CD4-positive, alpha-beta T cell treated with Interleukin-1 beta for 1 hour (primary cell): Measurements from ENCODE around the gene UGT1A6.

Experiments used
- DNase-seq, 2 donors: peaks; one replicate each; pipeline ENCODE4 v3.0.0-alpha.2; 2020 to 2022

UGT1A6 gene

GRCh38 chr2:233803292-233803911 is 110.7 kb downstream of the UGT1A6 start:
- no peak for DNase-seq

DNA sequence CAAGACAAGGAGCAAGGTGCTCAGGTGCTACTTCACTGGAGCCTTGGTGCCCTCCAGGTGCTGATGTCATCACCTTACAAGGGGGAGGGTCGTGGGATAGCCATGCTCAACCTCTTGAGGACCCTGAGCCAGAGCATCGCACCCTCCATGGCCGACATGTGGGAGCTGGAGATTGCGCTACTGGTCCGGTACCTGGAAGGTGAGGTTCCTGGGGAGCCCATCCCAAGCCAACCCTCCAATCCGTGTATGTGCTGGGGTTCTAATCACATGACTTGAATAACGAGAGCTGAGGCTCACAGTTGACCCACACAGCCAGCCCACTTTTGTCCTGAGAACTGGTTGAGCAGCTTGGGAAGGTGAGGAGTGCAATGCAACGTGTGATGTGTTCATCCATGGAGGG is 111.3 kb downstream of the UGT1A6 start:
- no peak for DNase-seq

- DNase-seq, result no peak
Observed at GRCh38 chr2:233807215-233807865, 114.7 kb downstream of the UGT1A6 start.

- no peak for DNase-seq
Observed at GRCh38 chr2:233807966-233808935, 115.6 kb downstream of the UGT1A6 start.

DNA sequence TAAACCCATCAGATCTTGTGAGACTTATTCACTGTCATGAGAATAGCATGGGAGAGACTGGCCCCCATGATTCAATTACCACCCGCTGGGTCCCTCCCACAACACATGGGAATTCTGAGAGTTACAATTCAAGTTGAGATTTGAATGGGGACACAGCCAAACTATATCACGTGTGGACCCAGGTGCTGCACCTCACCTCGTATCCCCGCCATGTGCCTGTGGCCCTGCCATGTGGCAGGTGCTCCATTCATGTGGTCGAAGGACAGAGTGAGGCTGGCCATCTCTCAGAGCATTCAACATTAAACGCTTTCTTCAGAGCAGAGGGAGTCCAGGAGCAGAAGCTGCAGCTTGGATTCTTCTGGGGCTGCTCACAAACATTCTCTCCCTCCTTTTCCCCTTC is 117.7 kb downstream of the UGT1A6 start:
- no peak for DNase-seq

GRCh38 chr2:233811087-233811486 is 118.4 kb downstream of the UGT1A6 start:
- DNase-seq, result no peak

DNA sequence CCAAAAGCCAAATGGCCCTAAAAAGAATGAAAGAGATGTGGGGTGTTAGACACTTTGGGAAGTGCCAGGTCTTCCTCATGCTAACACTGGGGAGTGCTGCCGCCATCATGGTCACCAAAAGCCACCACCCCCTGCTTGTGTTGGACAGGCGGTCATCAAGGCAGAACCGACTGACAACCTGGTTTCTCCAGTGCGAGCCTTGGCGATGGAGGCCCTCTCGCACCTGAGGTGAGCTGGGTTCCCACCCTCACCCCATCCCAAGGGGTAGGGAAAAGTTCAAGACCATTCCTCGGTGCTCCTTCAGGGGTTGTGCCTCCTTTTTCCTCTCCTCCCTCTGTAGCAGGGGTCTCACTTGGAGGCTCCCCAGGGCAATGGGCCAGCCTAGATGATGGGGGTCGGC is 119.0 kb downstream of the UGT1A6 start:
- DNase-seq, result no peak

GRCh38 chr2:233813236-233814055 is 120.8 kb downstream of the UGT1A6 start:
- no peak for DNase-seq

GRCh38 chr2:233814056-233814835 is 121.6 kb downstream of the UGT1A6 start:
- no peak for DNase-seq

- no peak for DNase-seq
Observed at GRCh38 chr2:233815861-233816260, 123.2 kb downstream of the UGT1A6 start.

DNA sequence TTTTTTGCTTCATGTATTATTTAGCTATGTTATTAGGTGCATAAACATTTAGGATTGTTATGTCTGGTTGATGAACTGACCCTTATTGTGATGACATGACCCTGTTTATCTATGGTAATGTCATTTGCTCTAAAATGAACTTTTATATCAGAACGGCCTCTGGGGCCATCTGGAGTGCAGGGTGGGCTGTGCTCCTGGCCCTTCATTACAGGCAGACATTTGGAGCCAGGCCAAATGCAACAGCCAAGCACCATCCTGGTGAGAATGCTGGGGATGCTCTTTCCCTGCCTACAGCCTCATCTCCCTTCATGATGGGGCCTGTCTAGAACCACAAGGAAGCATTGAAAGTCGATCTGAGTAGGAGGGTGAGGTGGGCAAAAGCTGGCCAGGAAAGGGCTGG is 123.6 kb downstream of the UGT1A6 start:
- no peak for DNase-seq

DNA sequence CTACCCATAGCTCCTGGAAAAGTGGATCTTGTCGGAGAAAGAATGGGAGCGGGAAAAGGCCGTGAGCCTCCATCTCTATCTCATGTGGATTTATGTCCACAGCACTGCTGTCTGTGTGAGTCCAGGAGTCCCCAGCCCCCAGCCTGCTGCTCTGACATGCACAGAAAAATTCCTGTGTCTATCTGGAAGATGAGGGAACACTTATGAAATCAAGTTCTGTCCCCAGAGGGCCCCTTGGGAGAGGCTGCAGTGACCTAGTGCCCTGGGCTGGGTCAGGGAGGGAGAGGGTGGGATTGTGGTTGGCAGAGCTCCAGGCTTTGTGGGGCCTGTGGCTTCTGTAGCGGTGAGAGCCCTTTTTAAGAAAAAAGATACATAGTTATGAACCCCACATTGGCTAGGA is 124.1 kb downstream of the UGT1A6 start:
- no peak for DNase-seq

GRCh38 chr2:233817361-233817911 is 124.7 kb downstream of the UGT1A6 start:
- no peak for DNase-seq

GRCh38 chr2:233817995-233818638 is 125.4 kb downstream of the UGT1A6 start:
- no peak for DNase-seq

DNA sequence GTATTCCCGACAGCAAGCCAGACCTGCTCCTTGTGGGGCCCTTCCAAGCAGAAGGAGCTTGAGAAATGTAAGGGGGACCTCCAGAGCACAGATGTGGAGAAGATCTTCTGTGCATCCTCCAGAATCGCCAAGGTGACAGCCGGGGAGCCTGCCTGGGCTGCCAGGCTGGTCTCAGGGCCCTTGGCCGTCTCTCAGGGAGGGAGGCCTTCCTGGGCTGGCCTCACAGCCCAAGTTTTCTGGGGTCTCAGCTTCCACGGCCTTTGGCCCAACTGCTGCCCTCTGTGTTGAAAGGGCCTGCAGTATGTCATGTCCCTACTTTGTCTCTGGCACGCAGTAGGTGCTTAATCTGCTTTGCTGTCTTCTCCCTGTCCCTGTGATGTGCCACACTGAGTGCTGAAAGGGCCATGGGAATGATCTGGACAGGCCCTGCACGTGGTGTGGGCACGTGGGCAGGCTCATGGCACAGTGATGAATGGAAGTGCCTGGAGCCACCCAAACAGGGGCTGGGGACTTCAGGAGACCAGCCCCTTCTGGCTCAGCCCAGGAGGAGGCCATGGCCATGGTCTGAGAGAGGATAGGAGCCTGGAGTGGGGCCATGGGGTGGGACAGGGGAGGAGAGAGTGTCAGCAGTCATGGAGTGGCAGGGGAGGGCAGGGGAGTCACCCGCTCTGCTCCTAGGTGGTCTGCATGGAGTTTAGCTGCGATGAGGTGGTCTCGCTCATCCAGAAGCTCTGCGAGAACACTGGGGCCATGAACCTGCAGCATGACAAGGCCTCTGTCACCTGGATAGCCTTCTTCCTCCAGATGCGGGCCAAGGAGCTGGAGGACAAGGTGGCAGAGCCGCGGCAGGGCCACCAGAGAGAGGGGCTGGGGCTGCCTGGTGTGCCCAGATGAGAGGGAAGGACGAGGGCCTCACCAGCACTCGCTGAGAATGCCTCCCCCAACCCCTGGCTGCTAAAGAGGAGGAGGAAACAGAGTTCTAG is 126.2 kb downstream of the UGT1A6 start:
- no peak for DNase-seq

DNA sequence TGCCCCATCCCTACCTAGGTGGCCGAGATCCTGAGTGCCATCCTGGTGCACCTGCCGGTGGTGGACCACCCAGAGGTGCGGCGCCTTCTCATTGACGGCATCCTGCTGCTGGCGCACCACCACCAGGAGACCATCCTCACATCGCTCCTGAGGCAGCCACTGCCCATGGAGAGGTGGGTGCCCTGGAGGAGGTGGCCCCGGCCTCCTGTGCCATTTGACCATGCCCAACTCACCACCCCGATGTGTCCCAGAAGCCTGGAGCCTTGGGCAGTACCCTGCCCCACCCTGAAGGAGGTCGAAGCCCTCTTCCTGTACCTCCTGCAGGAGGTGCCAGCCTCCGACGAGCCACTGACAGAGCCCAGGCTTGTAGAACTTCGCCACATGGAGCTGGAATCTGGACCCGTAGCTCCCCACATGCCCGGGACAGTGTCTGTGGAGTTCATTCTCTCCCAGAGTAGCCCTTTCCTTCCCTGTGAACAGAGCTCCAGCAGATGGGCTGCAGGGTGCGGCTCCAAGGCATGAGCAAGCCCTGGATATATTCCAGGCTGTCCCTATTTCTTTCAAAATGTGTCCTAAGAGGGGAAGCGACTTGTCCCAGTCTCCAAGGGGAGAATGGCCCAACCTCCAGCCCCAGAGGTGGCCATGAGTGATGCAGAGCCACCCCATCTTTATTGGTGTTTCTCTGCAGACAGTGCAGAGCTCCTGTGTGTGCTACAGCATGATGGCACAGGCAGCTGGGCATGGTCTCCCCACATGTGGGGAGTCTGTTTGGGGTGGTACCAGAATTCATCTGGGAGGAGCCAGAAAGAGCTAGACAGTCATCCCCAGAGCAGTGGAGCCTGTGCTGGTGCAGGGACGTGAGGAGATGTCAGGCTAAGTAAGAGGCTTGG is 127.4 kb downstream of the UGT1A6 start:
- DNase-seq, result no peak

- DNase-seq, result no peak
Observed at GRCh38 chr2:233820774-233821105, 128.1 kb downstream of the UGT1A6 start.

GRCh38 chr2:233821196-233821595 is 128.5 kb downstream of the UGT1A6 start:
- no peak for DNase-seq

DNA sequence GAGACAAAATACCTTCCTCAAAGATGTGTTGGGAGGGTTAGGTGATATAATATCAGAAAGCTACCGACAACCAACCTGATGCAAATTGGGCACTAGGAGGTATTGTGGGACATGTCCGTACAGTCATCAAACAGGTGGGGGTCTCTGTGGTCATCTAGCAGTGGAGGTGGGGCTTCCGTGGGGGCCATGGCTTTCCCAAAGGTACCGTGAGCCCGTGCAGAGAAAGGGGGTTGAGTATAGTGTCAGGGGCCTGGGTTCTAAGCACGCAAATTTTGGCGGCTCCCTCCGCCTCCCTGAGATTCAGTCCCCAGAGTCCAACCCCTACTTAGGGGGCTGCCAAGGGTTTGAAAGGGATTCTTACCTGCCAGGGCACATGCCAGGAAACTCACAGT is 129.0 kb downstream of the UGT1A6 start:
- DNase-seq, result no peak
